GM12872 (cell line): ENCODE data around the gene MGAT2.

Source experiments
- TF ChIP-seq, protein P1 (sequence below): IDR thresholded peaks from 3 replicates; pipeline ENCODE4 v1.5.1; 2011; ENCODE audit warnings: low read depth, mild to moderate bottlenecking, low read length, moderate library complexity; ENCODE audit not compliant: insufficient read depth

Gene MGAT2

DNA sequence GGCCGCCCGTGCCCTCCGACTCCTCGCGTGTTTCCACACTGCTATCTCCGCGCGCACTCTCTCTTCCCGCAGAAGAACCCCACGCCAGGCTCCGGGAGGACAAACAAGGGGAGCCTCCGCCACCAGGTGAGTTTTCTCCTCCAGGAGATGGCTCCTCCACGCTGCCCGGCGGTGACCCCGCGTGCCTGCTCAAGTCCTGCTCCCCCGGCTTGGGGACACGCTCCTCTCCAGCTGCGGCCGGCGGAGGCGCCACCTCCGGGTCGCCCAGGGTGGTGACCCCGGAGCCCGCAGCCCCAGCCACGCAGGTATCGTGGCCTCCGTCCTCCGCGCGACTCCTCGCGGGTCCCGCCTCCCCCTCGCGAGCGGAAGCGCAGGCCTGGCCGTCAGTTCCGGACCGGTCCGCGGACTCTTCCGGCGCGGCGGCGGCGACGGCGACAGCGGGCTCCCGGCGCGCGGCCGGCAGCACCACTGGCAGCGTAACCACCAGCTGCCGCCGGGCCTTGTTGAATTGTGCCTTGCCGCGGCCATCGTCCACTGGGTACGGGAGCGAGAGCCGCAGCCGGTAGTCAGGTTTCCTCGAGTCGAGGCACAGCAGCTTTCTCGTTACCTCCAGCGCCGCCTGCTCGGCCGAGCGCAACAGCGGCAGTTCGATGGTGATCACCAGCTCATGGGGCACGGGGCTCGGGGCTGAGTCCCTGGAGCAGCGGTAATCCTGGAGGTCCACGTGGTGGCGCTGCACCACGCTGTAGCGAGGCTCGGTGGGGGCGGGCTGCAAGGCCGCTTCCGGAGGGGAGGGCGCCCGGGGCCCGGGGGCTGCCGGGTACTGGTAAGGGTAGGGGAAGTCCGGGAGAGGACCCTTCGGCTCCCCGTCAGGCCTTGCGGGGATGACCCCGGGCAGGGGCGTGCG, 13.3 kb downstream of the MGAT2 start:
- TF ChIP-seq, protein P1, sequence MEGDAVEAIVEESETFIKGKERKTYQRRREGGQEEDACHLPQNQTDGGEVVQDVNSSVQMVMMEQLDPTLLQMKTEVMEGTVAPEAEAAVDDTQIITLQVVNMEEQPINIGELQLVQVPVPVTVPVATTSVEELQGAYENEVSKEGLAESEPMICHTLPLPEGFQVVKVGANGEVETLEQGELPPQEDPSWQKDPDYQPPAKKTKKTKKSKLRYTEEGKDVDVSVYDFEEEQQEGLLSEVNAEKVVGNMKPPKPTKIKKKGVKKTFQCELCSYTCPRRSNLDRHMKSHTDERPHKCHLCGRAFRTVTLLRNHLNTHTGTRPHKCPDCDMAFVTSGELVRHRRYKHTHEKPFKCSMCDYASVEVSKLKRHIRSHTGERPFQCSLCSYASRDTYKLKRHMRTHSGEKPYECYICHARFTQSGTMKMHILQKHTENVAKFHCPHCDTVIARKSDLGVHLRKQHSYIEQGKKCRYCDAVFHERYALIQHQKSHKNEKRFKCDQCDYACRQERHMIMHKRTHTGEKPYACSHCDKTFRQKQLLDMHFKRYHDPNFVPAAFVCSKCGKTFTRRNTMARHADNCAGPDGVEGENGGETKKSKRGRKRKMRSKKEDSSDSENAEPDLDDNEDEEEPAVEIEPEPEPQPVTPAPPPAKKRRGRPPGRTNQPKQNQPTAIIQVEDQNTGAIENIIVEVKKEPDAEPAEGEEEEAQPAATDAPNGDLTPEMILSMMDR, result peak; percentile 79

DNA sequence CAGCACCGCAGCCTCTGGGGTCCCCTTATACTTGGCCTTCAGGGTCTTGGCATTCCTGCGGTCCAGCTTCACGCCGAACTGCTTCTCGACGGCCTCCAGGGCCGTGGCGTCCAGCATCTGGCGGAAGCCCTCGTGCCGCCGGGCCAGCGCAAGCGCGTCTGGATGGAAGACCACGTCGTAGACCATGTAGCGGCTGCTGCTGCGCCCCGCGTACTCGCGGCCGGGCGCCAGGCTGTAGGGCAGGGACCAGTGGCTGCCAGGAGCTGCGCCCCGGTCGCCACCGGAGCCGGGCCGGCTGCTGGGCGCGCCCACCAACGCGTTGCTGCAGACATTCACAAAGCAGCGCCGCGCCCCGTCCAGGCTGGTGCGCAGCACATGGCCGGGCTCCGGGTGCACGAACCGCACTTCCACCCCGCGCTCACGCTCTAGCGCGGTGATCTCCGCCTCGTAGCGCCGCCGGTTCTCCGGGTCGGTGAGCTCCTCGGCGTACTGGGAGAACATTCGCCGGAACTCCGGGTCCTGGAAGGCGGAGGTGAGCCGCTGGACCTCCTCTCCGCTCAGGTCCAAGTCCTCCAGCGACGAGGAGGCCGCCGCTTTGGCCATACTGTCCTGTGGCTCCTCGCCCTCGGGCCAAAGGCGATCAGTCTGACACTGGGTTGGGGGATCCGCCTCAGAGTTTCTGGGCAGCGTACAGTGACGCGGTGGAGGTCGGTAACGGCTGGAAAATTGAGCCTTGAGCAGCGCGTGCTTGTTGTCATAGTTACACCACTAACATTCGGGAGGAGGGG, 14.1 kb downstream of the MGAT2 start, which contains the start of gene DNAAF2:
DNAAF2 (minus strand) TSS at position 698 of the 788 bp plus-strand sequence; CDS start at position 603, 95 bp downstream.
- TF ChIP-seq, protein P1, result no peak

DNA sequence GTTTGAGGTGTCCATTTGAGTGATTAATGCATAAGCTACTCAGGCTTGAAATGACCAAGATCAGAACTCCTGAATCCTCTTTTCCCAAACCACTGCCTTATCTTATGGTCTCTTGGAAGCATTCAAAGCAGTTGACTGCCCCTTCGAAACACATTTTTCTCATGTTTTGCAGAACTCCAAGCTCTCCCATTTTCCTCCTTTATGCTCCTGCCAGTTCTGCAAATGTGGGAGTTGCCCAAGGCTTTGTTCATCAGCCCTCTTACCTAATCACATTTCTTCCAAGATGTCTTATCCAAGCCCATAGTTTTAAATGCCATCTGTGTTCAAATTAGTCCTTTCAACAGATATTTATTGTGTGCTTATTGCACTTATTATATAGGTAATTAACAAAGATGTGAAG, 16.3 kb downstream of the MGAT2 start:
- TF ChIP-seq, protein P1, result no peak

DNA sequence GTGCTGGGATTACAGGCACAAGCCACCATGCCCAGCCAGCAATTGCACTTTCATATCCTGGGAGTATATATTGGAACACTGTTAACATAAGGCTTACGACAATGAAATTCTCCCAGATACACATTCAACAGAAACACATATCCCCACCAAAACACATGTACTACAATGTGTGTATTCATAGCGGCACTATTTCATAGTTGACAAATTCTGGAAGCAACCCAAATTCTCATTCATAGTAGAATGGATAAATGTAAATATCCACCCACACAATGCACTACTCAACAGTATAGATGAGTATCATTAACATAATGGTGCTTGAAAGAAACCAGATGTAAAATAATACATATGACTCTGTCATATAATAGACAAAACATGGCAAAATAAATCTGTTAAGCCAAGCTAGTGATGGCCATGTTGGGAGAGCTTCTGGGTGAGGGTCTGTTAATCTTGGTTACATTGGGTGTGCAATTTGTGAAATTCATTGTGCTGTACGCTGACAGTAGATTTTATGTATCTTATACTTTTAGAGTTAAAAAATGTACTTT, 17.0 kb downstream of the MGAT2 start:
- TF ChIP-seq, protein P1, result no peak

DNA sequence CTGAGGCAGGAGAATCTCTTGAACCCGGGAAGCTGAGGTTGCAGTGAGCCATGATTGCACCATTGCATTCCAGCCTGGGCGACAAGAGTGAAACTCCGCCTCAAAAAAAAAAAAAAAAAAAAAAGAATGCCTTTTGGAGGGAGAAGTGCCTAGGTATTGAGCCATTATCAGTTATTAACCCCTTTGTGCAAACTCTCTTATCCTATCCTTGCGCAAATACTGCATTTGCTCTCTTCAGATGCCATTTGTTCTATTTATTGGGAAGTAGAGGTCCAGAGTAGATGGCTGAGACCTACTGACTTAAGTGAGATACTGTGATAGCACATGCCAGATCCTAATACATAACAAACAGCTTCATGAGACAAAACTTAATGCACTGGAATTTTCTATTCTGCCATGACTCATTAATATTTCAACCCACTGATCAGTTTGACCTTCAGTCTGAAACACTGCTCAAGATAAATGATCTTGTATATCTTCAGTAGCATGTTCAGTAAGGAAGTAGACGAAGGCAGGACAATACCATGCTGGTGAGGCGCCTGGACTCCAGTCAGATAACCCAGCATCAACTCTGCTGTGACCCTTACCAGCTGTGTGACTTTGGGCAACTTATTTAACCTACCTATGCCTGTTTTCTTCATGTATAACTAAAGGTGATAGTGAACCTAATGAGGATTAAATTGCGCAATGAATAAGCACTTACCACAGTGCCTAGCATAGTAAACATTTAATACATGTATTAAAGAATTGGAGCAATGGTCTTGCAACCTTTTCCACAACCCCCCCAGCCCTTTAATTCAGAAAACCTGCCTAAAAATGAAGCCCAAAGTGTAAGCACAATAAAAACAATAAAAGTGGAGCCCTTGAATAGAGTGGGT, 20.2 kb downstream of the MGAT2 start:
- TF ChIP-seq, protein P1, result no peak

DNA sequence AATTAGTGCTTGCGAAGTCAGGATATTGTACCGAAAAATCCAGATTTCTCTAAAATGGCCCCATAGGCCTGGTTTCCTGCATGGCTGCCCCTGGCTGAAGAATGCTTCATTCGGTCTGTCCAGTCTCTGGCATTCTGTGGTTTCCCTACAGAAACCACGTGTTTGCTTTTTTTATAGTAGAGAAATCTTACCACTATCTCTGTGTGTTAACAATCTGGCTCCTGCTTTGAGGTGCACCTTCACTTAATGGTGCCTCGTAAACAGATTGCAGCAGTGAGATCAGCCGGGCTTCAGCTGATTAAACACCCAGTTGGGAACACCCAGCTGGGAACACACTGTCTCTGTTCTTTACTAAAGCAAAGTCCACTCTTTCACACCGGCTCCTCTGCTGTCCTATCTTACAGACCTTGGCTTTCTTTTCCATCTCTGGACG, 21.1 kb downstream of the MGAT2 start:
- TF ChIP-seq, protein P1, result no peak

DNA sequence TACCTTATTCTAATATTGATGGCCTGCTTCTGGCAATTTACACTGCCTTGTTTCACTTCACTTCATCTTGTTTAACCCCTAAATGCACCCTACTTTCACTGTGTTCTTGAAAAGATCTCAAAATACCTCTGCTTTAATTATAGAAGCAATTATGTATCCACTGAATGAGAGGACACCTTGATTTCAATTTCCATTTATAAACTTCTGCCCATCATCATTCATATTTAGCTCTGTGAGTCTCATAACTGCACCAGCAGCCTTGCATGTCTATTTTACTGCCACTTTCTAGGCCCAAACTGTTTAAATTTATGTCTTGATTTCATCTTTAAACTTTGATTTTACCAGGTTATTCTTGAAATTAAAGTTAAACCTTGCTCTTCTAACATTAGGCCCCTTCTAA, 21.6 kb downstream of the MGAT2 start:
- TF ChIP-seq, protein P1, result no peak
